Measurements from ENCODE around the gene SPEF1. TPM values are rescaled to one million over a fixed set of nuclear protein-coding genes. Genes with fewer than 3 reads are reported as not detected.

Gene SPEF1
- polyA plus RNA-seq, 3 donors = 0.09 TPM; not detected in 2

DNA sequence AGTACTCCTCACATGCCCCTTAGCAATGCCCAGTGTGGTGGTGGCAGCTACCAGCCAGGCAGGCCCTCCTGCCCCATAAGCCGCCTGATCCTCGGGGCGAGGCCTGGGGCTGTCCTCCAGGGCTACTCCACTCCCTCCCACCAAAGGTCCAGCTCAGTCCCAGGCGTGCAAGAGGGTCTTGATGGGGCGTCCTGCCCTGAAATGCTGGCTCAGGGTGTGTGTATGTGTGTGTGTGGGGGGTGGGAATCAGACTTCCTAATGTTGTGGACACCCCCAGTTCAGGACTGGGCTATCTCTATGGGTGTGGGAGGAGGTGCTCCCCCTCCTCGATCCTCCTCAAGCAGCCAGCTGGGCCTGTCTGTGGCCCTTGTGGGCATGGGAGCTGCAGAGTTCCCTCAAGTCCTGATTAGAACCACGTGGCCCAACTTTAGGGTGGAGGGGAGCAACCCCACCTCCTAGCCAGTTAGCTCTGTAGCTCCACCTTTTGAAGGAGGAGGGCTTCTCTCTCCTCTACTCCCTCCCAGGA is 41.3 kb downstream of the SPEF1 start:
- H4K20me1 ChIP-seq (ENCODE audit: insufficient read depth, low read length) = no peaks in the 10 kb centered on the region
- H3K27me3 ChIP-seq (ENCODE audit: control insufficient read depth in 2 of 2, insufficient read depth in 2 of 2, low read length in 2 of 2) = no peaks in the 10 kb centered on the region
- H3K79me2 ChIP-seq (ENCODE audit: insufficient read depth, low read length) = no peaks in the 10 kb centered on the region
- H3K36me3 ChIP-seq (replicated peaks in 1 of 2; ENCODE audit: control insufficient read depth in 1 of 2, insufficient read depth in 2 of 2, low read length in 2 of 2) = no peaks in the 10 kb centered on the region
- Mint-ChIP-seq H3K27ac (no peak overlapping the region), H3K4me1 (peaks cover 8% of the 10 kb centered on the region), H3K27me3 (ENCODE audit: low read depth in 3 of 3) (peaks cover 8 to 19% (median 13%) of the 10 kb centered on the region in 3 donors), H3K9me3 (peaks cover 0 to 3% (median 0%) of the 10 kb centered on the region in 7 donors), H3K4me3 (no peak overlapping the region), H3K36me3 (no peaks in the 10 kb centered on the region)
- intact Hi-C loops (cut with micrococcal nuclease) = no loop called here
- peaks cover 3 to 8% of the 10 kb centered on the region in 2 donors for H3K4me1 ChIP-seq (ENCODE audit: control insufficient read depth in 1 of 2, insufficient read depth in 2 of 2, low read length in 2 of 2)
- no peak for TF ChIP-seq CTCF (IDR thresholded peaks at IDR 0.05)
- H3K9ac ChIP-seq (ENCODE audit: insufficient read depth, low read length, poor library complexity, severe bottlenecking) = no peak overlapping the region
- 71% methylated on average over 1 of the region's 7 CpGs for WGBS (ENCODE audit: insufficient coverage)
- DNase-seq = no peak
- no peaks in the 10 kb centered on the region for H3K9me3 ChIP-seq (replicated peaks in 1 of 2; ENCODE audit: control insufficient read depth in 1 of 2, insufficient read depth in 1 of 2, low read length in 2 of 2)
- H3K27ac ChIP-seq (ENCODE audit: low read depth in 1 of 2, low read length in 2 of 2) = no peak overlapping the region
- no peak overlapping the region for H3K4me2 ChIP-seq (replicated peaks; ENCODE audit: extremely low read depth, low read length, poor library complexity, severe bottlenecking)
- no peak overlapping the region for H2AFZ ChIP-seq (ENCODE audit: insufficient read depth, low read depth, low read length, poor library complexity, severe bottlenecking)
- H3K4me3 ChIP-seq (replicated peaks in 1 of 3; ENCODE audit: low read depth in 2 of 3, low read length in 3 of 3) = no peak overlapping the region

- Histone ChIP-seq H3K9me3 (replicated peaks in 1 of 2; ENCODE audit: control insufficient read depth in 1 of 2, insufficient read depth in 1 of 2, low read length in 2 of 2) (no peaks in the 10 kb centered on the region), H4K20me1 (ENCODE audit: insufficient read depth, low read length) (no peaks in the 10 kb centered on the region), H3K27me3 (ENCODE audit: control insufficient read depth in 2 of 2, insufficient read depth in 2 of 2, low read length in 2 of 2) (no peaks in the 10 kb centered on the region), H3K36me3 (replicated peaks in 1 of 2; ENCODE audit: control insufficient read depth in 1 of 2, insufficient read depth in 2 of 2, low read length in 2 of 2) (no peaks in the 10 kb centered on the region), H3K4me3 (replicated peaks in 1 of 3; ENCODE audit: low read depth in 2 of 3, low read length in 3 of 3) (no peak overlapping the region), H3K4me1 (ENCODE audit: control insufficient read depth in 1 of 2, insufficient read depth in 2 of 2, low read length in 2 of 2) (peaks cover 0 to 1% of the 10 kb centered on the region in 2 donors), H2AFZ (ENCODE audit: insufficient read depth, low read depth, low read length, poor library complexity, severe bottlenecking) (no peak overlapping the region), H3K79me2 (ENCODE audit: insufficient read depth, low read length) (no peaks in the 10 kb centered on the region), H3K27ac (ENCODE audit: low read depth in 1 of 2, low read length in 2 of 2) (no peak overlapping the region), H3K9ac (ENCODE audit: insufficient read depth, low read length, poor library complexity, severe bottlenecking) (no peak overlapping the region), H3K4me2 (replicated peaks; ENCODE audit: extremely low read depth, low read length, poor library complexity, severe bottlenecking) (no peak overlapping the region)
- peaks cover 6 to 15% (median 8%) of the 10 kb centered on the region in 3 donors for H3K27me3 Mint-ChIP-seq (ENCODE audit: low read depth in 3 of 3)
- intact Hi-C loops (cut with micrococcal nuclease) = no loop called here
- no peak overlapping the region for H3K4me3 Mint-ChIP-seq
- TF ChIP-seq CTCF (IDR thresholded peaks at IDR 0.05) = no peak
- H3K9me3 Mint-ChIP-seq = no peaks in the 10 kb centered on the region
- 93% methylated on average over 18 of the region's 19 CpGs for WGBS (ENCODE audit: insufficient coverage)
- peaks cover 1% of the 10 kb centered on the region for H3K4me1 Mint-ChIP-seq
- H3K36me3 Mint-ChIP-seq = no peaks in the 10 kb centered on the region
- H3K27ac Mint-ChIP-seq = no peak overlapping the region
- DNase-seq = no peak
Measured at GRCh38 chr20:3739054-3739925, 42.0 kb downstream of the SPEF1 start.
